Panc1 (cell line): ENCODE results near the gene KIRREL3. TPM values are rescaled to one million over a fixed set of nuclear protein-coding genes. Genes with fewer than 3 reads are reported as not detected.
"Not testable (repeated sequence)": the region's sequence is repeated elsewhere in the genome, so short reads cannot be mapped to it uniquely, and the experiment has no call there.

Experiments used
- ATAC-seq: fragments of 200-7000 bp; cut with Tn5 transposase; 2 replicates; pipeline ENCODE4 v1.9.1; 2020; ENCODE audit warnings: mild to moderate bottlenecking, moderate library complexity
- BruUV-seq: library from RNA; stranded (reverse); fragments of 400-500 nt; replicated peaks from 2 replicates; lab custom pipeline; 2021; lab: Mats Ljungman, UMichigan
- CTCF ChIA-PET: fragments of 300-600 bp; sonication (Branson Sonifier 250); formaldehyde crosslinking; loops from one replicate; lab custom pipeline; 2022; ENCODE audit warnings: antibody characterized with exemption; lab: Charles Lee
- POLR2A ChIA-PET: fragments of 300-600 bp; sonication (Branson Sonifier 250); formaldehyde crosslinking; loops from one replicate; lab custom pipeline; 2022; ENCODE audit warnings: antibody characterized with exemption; lab: Charles Lee
- DNase-seq: peaks from one replicate; pipeline ENCODE4 v3.0.0-alpha.2; 2010; ENCODE audit warnings: low read depth, low spot score
- H3K27ac ChIP-seq: 2 replicates; pipeline ENCODE4 v1.5.1; 2011; ENCODE audit warnings: mild to moderate bottlenecking, low read length, inconsistent platforms
- H3K27me3 ChIP-seq: fragments of 200-500 bp; sonication (Bioruptor generic); 2 replicates; pipeline ENCODE4 v1.6.0; 2014; ENCODE audit warnings: low read length, inconsistent platforms; ENCODE audit not compliant: control insufficient read depth, insufficient read depth
- H3K36me3 ChIP-seq: fragments of 200-500 bp; sonication (Bioruptor generic); 2 replicates; pipeline ENCODE4 v1.5.1; 2014; ENCODE audit warnings: inconsistent platforms, mild to moderate bottlenecking, low read length, moderate library complexity; ENCODE audit not compliant: control insufficient read depth, insufficient read depth
- H3K4me1 ChIP-seq: 2 replicates; pipeline ENCODE4 v1.5.1; 2011; ENCODE audit warnings: inconsistent platforms, mild to moderate bottlenecking, low read length, moderate library complexity; ENCODE audit not compliant: control insufficient read depth, insufficient read depth
- H3K4me3 ChIP-seq, 2 experiments: 2 replicates each; pipeline ENCODE4 v1.5.1; 2011 to 2012; ENCODE audit warnings: low read depth in 2 of 2, low read length in 2 of 2, mild to moderate bottlenecking in 2 of 2, inconsistent platforms in 1 of 2, moderate library complexity in 1 of 2
- H3K9me3 ChIP-seq: fragments of 200-500 bp; sonication (Bioruptor generic); 2 replicates; pipeline ENCODE4 v1.5.1; 2014; ENCODE audit warnings: low read depth, mild to moderate bottlenecking, inconsistent platforms, low read length, moderate library complexity; ENCODE audit not compliant: control insufficient read depth, insufficient read depth
- POLR2AphosphoS5 ChIP-seq: IDR thresholded peaks from 2 replicates; pipeline ENCODE4 v1.6.1; 2012; ENCODE audit warnings: mild to moderate bottlenecking, low read depth, low read length, moderate library complexity
- SIN3A ChIP-seq: IDR thresholded peaks from 2 replicates; pipeline ENCODE4 v1.6.1; 2012; ENCODE audit warnings: low read depth, mild to moderate bottlenecking, low read length, moderate library complexity, borderline replicate concordance; ENCODE audit not compliant: insufficient read depth
- TCF7L2 ChIP-seq: IDR thresholded peaks from 2 replicates; pipeline ENCODE4 v1.6.1; 2011; ENCODE audit warnings: mild to moderate bottlenecking, low read depth, low read length, inconsistent platforms
- in situ Hi-C: cut with HindIII; loops from 2 replicates; pipeline ENCODE4 v1.10.0; 2016; ENCODE audit warnings: low sequenced_read_pairs, low pct_unique_long_range_greater_than_20kb
- intact Hi-C: fragments of 100-400 bp; cut with micrococcal nuclease; formaldehyde crosslinking; loops from one replicate; pipeline ENCODE4 v1.10.0; 2022; ENCODE audit not compliant: unreplicated experiment
- total RNA-seq: library from RNA; stranded (reverse); gene quantifications from one replicate; pipeline ENCODE4 v1.2.1, GENCODE V29; 2021; ENCODE audit not compliant: unreplicated experiment
- TF ChIP-seq, protein P1 (sequence below), 2 experiments: IDR thresholded peaks; 2 replicates each; pipeline ENCODE4 v1.6.1; 2011 to 2012; ENCODE audit warnings: low read depth in 2 of 2, control low read depth in 1 of 2, low read length in 1 of 2, mild to moderate bottlenecking in 1 of 2, moderate library complexity in 1 of 2; ENCODE audit not compliant: insufficient read depth in 1 of 2
- TF ChIP-seq, protein P2 (sequence below): fragments of 450-650 bp; IDR thresholded peaks from 2 replicates; pipeline ENCODE4 v1.5.1; 2017; ENCODE audit warnings: mild to moderate bottlenecking

KIRREL3 gene
- total RNA-seq, 1 experiment from 2014 or later: 0.36 TPM

DNA sequence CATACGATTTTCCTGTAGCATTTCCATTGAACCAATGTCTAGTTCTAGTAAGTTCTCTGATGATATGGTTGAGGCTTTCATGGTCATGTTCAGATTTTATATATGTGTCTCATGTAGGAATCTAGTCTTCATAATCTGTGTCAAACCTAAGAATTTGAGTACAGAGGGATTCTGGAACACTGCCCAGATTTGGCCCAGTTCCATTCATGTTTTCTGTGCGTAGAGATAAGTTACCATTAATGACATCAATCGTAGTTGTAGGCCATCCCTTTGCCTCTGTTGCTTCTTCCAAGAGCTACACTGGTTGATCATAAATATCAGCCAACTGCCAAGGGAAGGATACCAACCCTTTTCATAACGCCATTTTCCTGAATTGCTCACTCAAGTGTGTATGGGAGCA, 621.8 kb downstream of the KIRREL3 start:
- BruUV-seq: TSS peak; percentile 33
- in situ Hi-C loops: no loop called here
- intact Hi-C loops: no loop called here

DNA sequence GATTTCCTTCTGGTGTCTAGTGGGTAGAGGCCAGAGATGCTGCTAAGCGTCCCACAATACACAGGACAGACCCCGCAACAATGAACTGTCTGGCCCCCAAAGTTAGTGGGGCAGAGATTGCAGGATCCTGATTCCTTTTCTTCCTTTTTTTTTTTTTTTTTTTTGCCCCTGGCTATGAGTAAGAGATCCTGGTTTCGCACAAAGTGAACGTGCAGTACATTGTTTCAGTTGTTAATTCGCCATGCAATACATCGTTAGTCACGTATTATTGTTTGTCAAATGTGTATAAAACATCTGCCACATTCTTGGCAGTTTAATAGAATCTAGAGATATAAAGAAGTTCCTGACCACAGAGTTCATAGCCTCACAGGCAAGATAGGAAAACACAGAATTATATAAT, 624.8 kb downstream of the KIRREL3 start:
- POLR2A ChIA-PET: no interaction called here
- Histone ChIP-seq H3K4me3 (no peak overlapping the region), H3K4me1 (peaks cover 13% of the 10 kb centered on the region), H3K36me3 (no peaks in the 10 kb centered on the region), H3K27me3 (no peaks in the 10 kb centered on the region), H3K9me3 (no peaks in the 10 kb centered on the region), H3K27ac (no peak overlapping the region)
- ATAC-seq (no peak), DNase-seq (no peak)
- CTCF ChIA-PET: no interaction called here
- in situ Hi-C loops: no loop called here
- TF ChIP-seq POLR2AphosphoS5 (no peak), SIN3A (no peak), TCF7L2 (no peak)
- TF ChIP-seq, protein P1, sequence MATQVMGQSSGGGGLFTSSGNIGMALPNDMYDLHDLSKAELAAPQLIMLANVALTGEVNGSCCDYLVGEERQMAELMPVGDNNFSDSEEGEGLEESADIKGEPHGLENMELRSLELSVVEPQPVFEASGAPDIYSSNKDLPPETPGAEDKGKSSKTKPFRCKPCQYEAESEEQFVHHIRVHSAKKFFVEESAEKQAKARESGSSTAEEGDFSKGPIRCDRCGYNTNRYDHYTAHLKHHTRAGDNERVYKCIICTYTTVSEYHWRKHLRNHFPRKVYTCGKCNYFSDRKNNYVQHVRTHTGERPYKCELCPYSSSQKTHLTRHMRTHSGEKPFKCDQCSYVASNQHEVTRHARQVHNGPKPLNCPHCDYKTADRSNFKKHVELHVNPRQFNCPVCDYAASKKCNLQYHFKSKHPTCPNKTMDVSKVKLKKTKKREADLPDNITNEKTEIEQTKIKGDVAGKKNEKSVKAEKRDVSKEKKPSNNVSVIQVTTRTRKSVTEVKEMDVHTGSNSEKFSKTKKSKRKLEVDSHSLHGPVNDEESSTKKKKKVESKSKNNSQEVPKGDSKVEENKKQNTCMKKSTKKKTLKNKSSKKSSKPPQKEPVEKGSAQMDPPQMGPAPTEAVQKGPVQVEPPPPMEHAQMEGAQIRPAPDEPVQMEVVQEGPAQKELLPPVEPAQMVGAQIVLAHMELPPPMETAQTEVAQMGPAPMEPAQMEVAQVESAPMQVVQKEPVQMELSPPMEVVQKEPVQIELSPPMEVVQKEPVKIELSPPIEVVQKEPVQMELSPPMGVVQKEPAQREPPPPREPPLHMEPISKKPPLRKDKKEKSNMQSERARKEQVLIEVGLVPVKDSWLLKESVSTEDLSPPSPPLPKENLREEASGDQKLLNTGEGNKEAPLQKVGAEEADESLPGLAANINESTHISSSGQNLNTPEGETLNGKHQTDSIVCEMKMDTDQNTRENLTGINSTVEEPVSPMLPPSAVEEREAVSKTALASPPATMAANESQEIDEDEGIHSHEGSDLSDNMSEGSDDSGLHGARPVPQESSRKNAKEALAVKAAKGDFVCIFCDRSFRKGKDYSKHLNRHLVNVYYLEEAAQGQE (IDR thresholded peaks at IDR 0.05; ENCODE audit: insufficient read depth in 1 of 2, low read depth in 2 of 2, low read length in 1 of 2): no peak
- TF ChIP-seq, protein P2, sequence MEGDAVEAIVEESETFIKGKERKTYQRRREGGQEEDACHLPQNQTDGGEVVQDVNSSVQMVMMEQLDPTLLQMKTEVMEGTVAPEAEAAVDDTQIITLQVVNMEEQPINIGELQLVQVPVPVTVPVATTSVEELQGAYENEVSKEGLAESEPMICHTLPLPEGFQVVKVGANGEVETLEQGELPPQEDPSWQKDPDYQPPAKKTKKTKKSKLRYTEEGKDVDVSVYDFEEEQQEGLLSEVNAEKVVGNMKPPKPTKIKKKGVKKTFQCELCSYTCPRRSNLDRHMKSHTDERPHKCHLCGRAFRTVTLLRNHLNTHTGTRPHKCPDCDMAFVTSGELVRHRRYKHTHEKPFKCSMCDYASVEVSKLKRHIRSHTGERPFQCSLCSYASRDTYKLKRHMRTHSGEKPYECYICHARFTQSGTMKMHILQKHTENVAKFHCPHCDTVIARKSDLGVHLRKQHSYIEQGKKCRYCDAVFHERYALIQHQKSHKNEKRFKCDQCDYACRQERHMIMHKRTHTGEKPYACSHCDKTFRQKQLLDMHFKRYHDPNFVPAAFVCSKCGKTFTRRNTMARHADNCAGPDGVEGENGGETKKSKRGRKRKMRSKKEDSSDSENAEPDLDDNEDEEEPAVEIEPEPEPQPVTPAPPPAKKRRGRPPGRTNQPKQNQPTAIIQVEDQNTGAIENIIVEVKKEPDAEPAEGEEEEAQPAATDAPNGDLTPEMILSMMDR: no peak
- intact Hi-C loops: no loop called here
- no TSS peak for BruUV-seq

More for the DNA sequence above, 621.8 kb downstream of the KIRREL3 start:
- ATAC-seq (no peak), DNase-seq (no peak)
- CTCF ChIA-PET: interaction anchor here (0.8 kb wide), 1 partner anchor 68 kb away, joined by 3 read pairs; no protein-coding TSS in a partner anchor
- no peak overlapping the region for H3K27ac ChIP-seq
- H3K4me3 ChIP-seq: no peak overlapping the region
- H3K4me1 ChIP-seq: 0 out of 2 replicates have a peak, but pooled peaks cover 5% of the 10 kb centered on the region
- no peaks in the 10 kb centered on the region for H3K27me3 ChIP-seq
- no peaks in the 10 kb centered on the region for H3K36me3 ChIP-seq
- H3K9me3 ChIP-seq: no peaks in the 10 kb centered on the region
- no peak for TF ChIP-seq POLR2AphosphoS5
- no peak for TF ChIP-seq TCF7L2
- POLR2A ChIA-PET: no interaction called here

DNA sequence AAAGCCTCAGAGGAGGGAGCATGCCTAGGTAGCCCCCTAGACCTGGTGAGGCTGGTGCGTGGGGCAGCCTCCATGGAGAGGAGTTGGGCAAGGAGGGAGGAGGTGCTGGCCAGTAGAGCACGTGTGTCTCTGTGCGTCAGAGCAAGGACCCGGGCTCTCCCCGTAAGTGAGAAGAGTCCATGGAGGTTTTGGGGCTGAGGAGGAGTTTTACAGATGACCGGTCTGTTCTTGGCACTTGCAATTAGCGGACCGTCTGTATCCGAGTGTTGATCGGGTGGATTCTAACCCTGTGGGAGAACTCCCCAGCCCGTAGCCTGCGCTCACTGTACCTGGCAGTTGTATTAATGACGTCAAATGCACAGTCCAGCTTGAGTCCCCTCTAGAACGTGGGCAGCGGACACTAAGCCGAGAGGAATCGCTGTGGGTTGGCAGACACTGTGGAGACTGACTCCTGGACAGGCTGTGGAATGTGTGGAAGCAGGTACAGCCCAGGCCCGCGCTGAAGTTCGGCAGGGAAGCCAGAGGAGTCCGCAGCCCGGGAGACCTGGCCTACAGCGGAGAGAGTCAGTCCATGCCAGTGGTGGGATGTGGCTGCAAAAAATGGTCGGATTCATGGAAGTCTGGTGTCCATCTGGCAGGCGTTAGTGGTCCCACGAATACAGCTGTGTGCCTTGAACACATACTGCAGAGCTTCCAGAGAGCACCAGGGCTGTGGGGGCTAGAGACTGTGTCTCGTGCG, 625.8 kb downstream of the KIRREL3 start:
- H3K9me3 ChIP-seq, in situ Hi-C loops, H3K4me3 ChIP-seq, H3K36me3 ChIP-seq, BruUV-seq, DNase-seq, H3K27ac ChIP-seq, H3K27me3 ChIP-seq, intact Hi-C loops, CTCF ChIA-PET: not testable (repeated sequence)
- peaks cover 13% of the 10 kb centered on the region for H3K4me1 ChIP-seq
- POLR2A ChIA-PET: interaction anchor here (0.7 kb wide), 1 partner anchor 28 kb away, joined by 6 read pairs; no protein-coding TSS in a partner anchor
- peak; percentile 15; the same call in 1 of the 2 replicates for ATAC-seq

DNA sequence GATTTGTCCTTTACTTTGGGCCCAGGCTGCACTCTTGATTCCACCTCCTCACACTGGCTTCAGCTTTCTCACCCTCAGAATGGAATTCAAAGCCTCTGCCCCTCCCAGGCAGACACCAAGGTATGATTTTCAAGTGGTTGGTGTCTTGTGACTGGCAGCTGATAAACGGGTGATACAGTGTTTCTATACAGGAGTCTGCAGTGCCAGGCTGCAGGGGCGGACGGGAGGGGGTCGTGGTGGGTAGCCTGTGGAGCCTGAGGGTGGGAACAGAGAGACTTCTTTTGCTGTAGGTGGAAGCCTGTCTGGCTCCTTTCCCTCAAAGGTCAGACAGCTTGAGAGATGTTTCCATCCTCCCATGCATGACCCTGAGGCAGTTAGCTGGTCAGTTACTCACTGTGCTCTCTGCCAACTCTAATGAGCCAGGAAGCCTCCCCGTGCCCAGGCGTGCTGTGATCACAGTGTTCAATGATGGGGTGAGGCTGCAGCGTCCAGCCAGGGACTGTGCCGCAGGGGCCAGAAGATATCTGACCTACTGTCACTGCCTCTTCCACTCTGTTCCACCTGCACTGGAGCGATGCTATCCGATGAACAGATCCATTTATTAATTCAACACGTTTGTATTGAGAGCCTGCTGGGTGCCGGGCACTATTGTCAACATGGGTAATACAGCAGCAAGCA, 627.0 kb downstream of the KIRREL3 start:
- peak; percentile 82 for ATAC-seq
- H3K36me3 ChIP-seq, H3K27me3 ChIP-seq, in situ Hi-C loops, CTCF ChIA-PET, intact Hi-C loops, H3K9me3 ChIP-seq, DNase-seq, H3K4me3 ChIP-seq, BruUV-seq: not testable (repeated sequence)
- peak overlapping the region; percentile 65 for H3K27ac ChIP-seq
- H3K4me1 ChIP-seq: peaks cover 19% of the 10 kb centered on the region
- POLR2A ChIA-PET: interaction anchor here (0.6 to 0.7 kb wide), 3 partner anchors 10 to 51 kb away, joined by 3 to 11 read pairs (median 6); no protein-coding TSS in a partner anchor
